Caco-2 (cell line): ENCODE results near the gene OR8U1. TPM values are rescaled to one million over a fixed set of nuclear protein-coding genes. Genes with fewer than 3 reads are reported as not detected.

Source experiments
- BruUV-seq: library from RNA; stranded (reverse); fragments of 400-500 nt; replicated peaks from 2 replicates; lab custom pipeline; 2021; lab: Mats Ljungman, UMichigan
- CTCF ChIA-PET: fragments of 300-600 bp; sonication (Branson Sonifier 250); formaldehyde crosslinking; loops from one replicate; lab custom pipeline; 2022; ENCODE audit warnings: antibody characterized with exemption; lab: Charles Lee
- POLR2A ChIA-PET: fragments of 300-600 bp; sonication (Branson Sonifier 250); formaldehyde crosslinking; loops from one replicate; lab custom pipeline; 2022; ENCODE audit warnings: antibody characterized with exemption; lab: Charles Lee
- DNase-seq, 2 experiments: peaks; one replicate each; pipeline versions ENCODE4 v3.0.0 to v3.0.0-alpha.2; 2020 to 2022
- H3K27me3 ChIP-seq: replicated peaks from 2 replicates; pipeline ENCODE4 v1.6.0; 2011; ENCODE audit warnings: low read length; ENCODE audit not compliant: control insufficient read depth, insufficient read depth
- H3K36me3 ChIP-seq: 2 replicates; pipeline ENCODE4 v1.5.1; 2011; ENCODE audit warnings: low read length; ENCODE audit not compliant: control insufficient read depth, insufficient read depth
- H3K4me1 ChIP-seq: fragments of 250-450 bp; sonication (Bioruptor Pico); 2 replicates; pipeline ENCODE4 v1.5.1; 2020; ENCODE audit warnings: mild to moderate bottlenecking
- H3K4me3 ChIP-seq: 2 replicates; pipeline ENCODE4 v1.5.1; 2011; ENCODE audit warnings: low read depth, mild to moderate bottlenecking, control low read depth, low read length
- H3K9me3 ChIP-seq: fragments of 250-450 bp; sonication (Bioruptor Pico); 2 replicates; pipeline ENCODE4 v1.5.1; 2020; ENCODE audit warnings: mild to moderate bottlenecking, moderate library complexity
- H3K27ac Mint-ChIP-seq: one replicate; pipeline ENCODE4 v1.8.0; 2022; ENCODE audit warnings: mixed read lengths; ENCODE audit not compliant: unreplicated experiment
- H3K27me3 Mint-ChIP-seq: one replicate; pipeline ENCODE4 v1.8.0; 2022; ENCODE audit warnings: mixed read lengths; ENCODE audit not compliant: insufficient read depth, unreplicated experiment
- H3K36me3 Mint-ChIP-seq: one replicate; pipeline ENCODE4 v1.8.0; 2022; ENCODE audit warnings: mild to moderate bottlenecking, mixed read lengths; ENCODE audit not compliant: insufficient read depth, unreplicated experiment
- H3K4me1 Mint-ChIP-seq: one replicate; pipeline ENCODE4 v1.8.0; 2022; ENCODE audit warnings: low read depth, mixed read lengths; ENCODE audit not compliant: unreplicated experiment
- H3K4me3 Mint-ChIP-seq: one replicate; pipeline ENCODE4 v1.8.0; 2022; ENCODE audit warnings: mild to moderate bottlenecking, moderate library complexity, mixed read lengths; ENCODE audit not compliant: unreplicated experiment
- H3K9me3 Mint-ChIP-seq: one replicate; pipeline ENCODE4 v1.8.0; 2022; ENCODE audit warnings: mixed read lengths; ENCODE audit not compliant: unreplicated experiment
- CTCF ChIP-seq, 2 experiments: fragments of 200-600 bp in 1 of 2; IDR thresholded peaks; 1 replicate in 1 of 2; 2 replicates in 1 of 2; pipeline versions ENCODE4 v1.5.1 to v1.8.0; 2011 to 2022; ENCODE audit warnings: antibody characterized with exemption in 1 of 2, control low read depth in 1 of 2, inconsistent platforms in 1 of 2, low read depth in 1 of 2, low read length in 1 of 2, mild to moderate bottlenecking in 1 of 2, moderate library complexity in 1 of 2; ENCODE audit not compliant: insufficient read depth in 1 of 2, severe bottlenecking in 1 of 2, unreplicated experiment in 1 of 2
- intact Hi-C: fragments of 100-400 bp; cut with micrococcal nuclease; formaldehyde crosslinking; loops from one replicate; pipeline ENCODE4 v1.10.0; 2022; ENCODE audit not compliant: unreplicated experiment
- total RNA-seq: library from RNA; stranded (reverse); gene quantifications from 2 replicates; pipeline ENCODE4 v1.2.3, GENCODE V29; 2022

Gene OR8U1
- total RNA-seq, 1 experiment from 2014 or later: not detected

- Mint-ChIP-seq H3K36me3 (no peaks in the 10 kb centered on the region), H3K27ac (no peak overlapping the region), H3K4me3 (no peak overlapping the region), H3K4me1 (no peaks in the 10 kb centered on the region), H3K9me3 (no peaks in the 10 kb centered on the region), H3K27me3 (peaks cover 5% of the 10 kb centered on the region)
- Histone ChIP-seq H3K9me3 (peaks cover 3% of the 10 kb centered on the region; the same call in 1 of the 2 replicates), H3K27me3 (no peaks in the 10 kb centered on the region), H3K4me1 (no peaks in the 10 kb centered on the region), H3K4me3 (no peak overlapping the region), H3K36me3 (no peaks in the 10 kb centered on the region)
- ChIA-PET POLR2A (no interaction called here), CTCF (no interaction called here)
- BruUV-seq: no TSS peak
- TF ChIP-seq CTCF (IDR thresholded peaks at IDR 0.05; ENCODE audit: insufficient read depth in 1 of 2, low read depth in 1 of 2, low read length in 1 of 2, severe bottlenecking in 1 of 2, unreplicated experiment in 1 of 2): no peak
- intact Hi-C loops: no loop called here
- DNase-seq: no peak
These were observed 29.0 kb downstream of the OR8U1 start for GRCh38 chr11:56404393-56404792.

- ChIA-PET POLR2A (no interaction called here), CTCF (no interaction called here)
- DNase-seq: no peak
- no TSS peak for BruUV-seq
- H3K9me3 Mint-ChIP-seq: no peaks in the 10 kb centered on the region
- TF ChIP-seq CTCF (IDR thresholded peaks at IDR 0.05; ENCODE audit: insufficient read depth in 1 of 2, low read depth in 1 of 2, low read length in 1 of 2, severe bottlenecking in 1 of 2, unreplicated experiment in 1 of 2): no peak
- no peaks in the 10 kb centered on the region for H3K4me1 Mint-ChIP-seq
- Histone ChIP-seq H3K4me1 (no peaks in the 10 kb centered on the region), H3K9me3 (no peaks in the 10 kb centered on the region), H3K36me3 (no peaks in the 10 kb centered on the region), H3K4me3 (no peak overlapping the region), H3K27me3 (no peaks in the 10 kb centered on the region)
- peaks cover 7% of the 10 kb centered on the region for H3K27me3 Mint-ChIP-seq
- H3K27ac Mint-ChIP-seq: no peak overlapping the region
- H3K4me3 Mint-ChIP-seq: no peak overlapping the region
- intact Hi-C loops: no loop called here
- no peaks in the 10 kb centered on the region for H3K36me3 Mint-ChIP-seq
These were observed 35.4 kb downstream of the OR8U1 start for GRCh38 chr11:56410801-56411200.

GRCh38 chr11:56412396-56412795, 37.0 kb downstream of the OR8U1 start, which contains the start of gene OR5AL1:
Gene OR5AL1 (plus strand): TSS chr11:56412696.
- peaks cover 6% of the 10 kb centered on the region for H3K27me3 Mint-ChIP-seq
- DNase-seq: no peak
- no peak within 1 kb of the TSS for H3K27ac Mint-ChIP-seq
- intact Hi-C loops: no loop called here
- ChIA-PET POLR2A (no interaction called here), CTCF (no interaction called here)
- Histone ChIP-seq H3K27me3 (no peaks in the 10 kb centered on the region), H3K36me3 (no peaks in the 10 kb centered on the region), H3K4me1 (no peaks in the 10 kb centered on the region), H3K9me3 (no peaks in the 10 kb centered on the region), H3K4me3 (no peak within 1 kb of the TSS)
- no peak within 1 kb of the TSS for H3K4me3 Mint-ChIP-seq
- BruUV-seq: no TSS peak
- TF ChIP-seq CTCF (IDR thresholded peaks at IDR 0.05; ENCODE audit: insufficient read depth in 1 of 2, low read depth in 1 of 2, low read length in 1 of 2, severe bottlenecking in 1 of 2, unreplicated experiment in 1 of 2): no peak
- H3K4me1 Mint-ChIP-seq: no peaks in the 10 kb centered on the region
- no peaks in the 10 kb centered on the region for H3K36me3 Mint-ChIP-seq
- no peaks in the 10 kb centered on the region for H3K9me3 Mint-ChIP-seq

Other genes with a start within 250 kb of the OR8U1 start
- not detected in 2 replicates for gene OR8J3, start 235.4 kb upstream of the OR8U1 start, total RNA-seq
- not detected in 2 replicates for gene OR8K5, start 215.3 kb upstream of the OR8U1 start, total RNA-seq
- not detected in 2 replicates for gene OR5J2, start 199.0 kb upstream of the OR8U1 start, total RNA-seq
- not detected in 2 replicates for gene OR5T2, start 141.4 kb upstream of the OR8U1 start, total RNA-seq
- gene OR5T3, start 123.4 kb upstream of the OR8U1 start, total RNA-seq: not detected in 2 replicates
- not detected in 2 replicates for gene OR5T1, start 101.5 kb upstream of the OR8U1 start, total RNA-seq
- not detected in 2 replicates for gene OR8H1, start 83.4 kb upstream of the OR8U1 start, total RNA-seq
- not detected in 2 replicates for gene OR8K3, start 60.5 kb upstream of the OR8U1 start, total RNA-seq
- gene OR8K1, start 29.6 kb upstream of the OR8U1 start, total RNA-seq: not detected in 2 replicates
- gene OR8J1, start 21.3 kb upstream of the OR8U1 start, total RNA-seq: not detected in 2 replicates
- gene OR5AL1, start 37.1 kb downstream of the OR8U1 start, total RNA-seq: not detected in 2 replicates
- gene OR5M3, start 97.7 kb downstream of the OR8U1 start, total RNA-seq: not detected in 2 replicates
- not detected in 2 replicates for gene OR5M8, start 115.7 kb downstream of the OR8U1 start, total RNA-seq
- gene OR5M11, start 167.6 kb downstream of the OR8U1 start, total RNA-seq: not detected in 2 replicates
- gene OR5M10, start 202.1 kb downstream of the OR8U1 start, total RNA-seq: not detected in 2 replicates
- not detected in 2 replicates for gene OR5M1, start 239.2 kb downstream of the OR8U1 start, total RNA-seq